Left ventricle myocardium inferior (tissue), 1 donor: ENCODE measurements around the gene ZNF425. TPM values are rescaled to one million over a fixed set of nuclear protein-coding genes. Genes with fewer than 3 reads are reported as not detected.

Experiments
- DNase-seq: peaks from one replicate; pipeline ENCODE4 v3.0.0-alpha.2; 2020
- H3K27ac ChIP-seq: fragments of 200-600 bp; replicated peaks from 2 replicates; pipeline ENCODE4 v1.8.0; 2021
- H3K27me3 ChIP-seq: fragments of 200-600 bp; 2 replicates; pipeline ENCODE4 v1.8.0; 2021; ENCODE audit warnings: low read depth
- H3K36me3 ChIP-seq: fragments of 200-600 bp; 2 replicates; pipeline ENCODE4 v1.8.0; 2021
- H3K4me1 ChIP-seq: fragments of 200-600 bp; 2 replicates; pipeline ENCODE4 v1.8.0; 2021
- H3K4me3 ChIP-seq: fragments of 200-600 bp; 2 replicates; pipeline ENCODE4 v1.8.0; 2021; ENCODE audit warnings: mild to moderate bottlenecking, moderate library complexity
- H3K9me3 ChIP-seq: fragments of 200-600 bp; replicated peaks from 2 replicates; pipeline ENCODE4 v1.8.0; 2021
- intact Hi-C: fragments of 100-400 bp; cut with micrococcal nuclease; formaldehyde crosslinking; loops from one replicate; pipeline ENCODE4 v1.11.0; 2022
- total RNA-seq: library from RNA; stranded (reverse); fragmentation: NEBNext Ultra II Directional; extraction: Animal tissue kit (Norgen Biotek cat#: 25700); gene quantifications from one replicate; pipeline ENCODE4 v1.2.1, GENCODE V29; 2021
- TF ChIP-seq, protein P1 (sequence below): fragments of 200-600 bp; IDR thresholded peaks from 2 replicates; pipeline ENCODE4 v1.8.0; 2021; ENCODE audit warnings: antibody characterized with exemption, mild to moderate bottlenecking, borderline replicate concordance
- donor health status: DM: no; HTN: yes; CAD: no; lungs with severe emphysema.

Gene ZNF425
- total RNA-seq, 1 donor from 2014 or later: 0.58 TPM

DNA sequence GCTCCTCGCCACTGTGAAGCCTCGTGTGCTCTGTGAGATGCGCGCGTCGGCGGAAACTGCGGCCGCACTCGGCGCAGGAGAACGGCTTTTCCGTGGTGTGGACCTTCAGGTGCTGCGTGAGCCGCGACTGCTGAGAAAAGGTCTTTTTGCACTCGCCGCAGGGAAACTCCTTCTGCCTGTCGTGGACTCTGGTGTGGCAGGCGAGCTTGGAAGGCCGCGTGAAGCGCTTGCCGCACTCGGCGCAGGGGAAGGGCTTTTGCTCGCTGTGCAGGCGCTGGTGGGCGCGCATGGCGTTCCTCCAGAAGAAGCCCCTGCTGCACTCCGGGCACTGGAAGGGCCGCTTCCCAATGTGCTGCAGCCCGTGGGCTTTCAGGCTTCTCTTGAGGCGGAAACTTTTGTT, 21.9 kb downstream of the ZNF425 start:
- Histone ChIP-seq H3K36me3 (peaks cover 4% of the 10 kb centered on the region), H3K27ac (no peak overlapping the region), H3K4me3 (no peak overlapping the region), H3K27me3 (no peaks in the 10 kb centered on the region), H3K9me3 (no peaks in the 10 kb centered on the region), H3K4me1 (no peaks in the 10 kb centered on the region)
- DNase-seq: no peak
- intact Hi-C loops: no loop called here
- TF ChIP-seq, protein P1, sequence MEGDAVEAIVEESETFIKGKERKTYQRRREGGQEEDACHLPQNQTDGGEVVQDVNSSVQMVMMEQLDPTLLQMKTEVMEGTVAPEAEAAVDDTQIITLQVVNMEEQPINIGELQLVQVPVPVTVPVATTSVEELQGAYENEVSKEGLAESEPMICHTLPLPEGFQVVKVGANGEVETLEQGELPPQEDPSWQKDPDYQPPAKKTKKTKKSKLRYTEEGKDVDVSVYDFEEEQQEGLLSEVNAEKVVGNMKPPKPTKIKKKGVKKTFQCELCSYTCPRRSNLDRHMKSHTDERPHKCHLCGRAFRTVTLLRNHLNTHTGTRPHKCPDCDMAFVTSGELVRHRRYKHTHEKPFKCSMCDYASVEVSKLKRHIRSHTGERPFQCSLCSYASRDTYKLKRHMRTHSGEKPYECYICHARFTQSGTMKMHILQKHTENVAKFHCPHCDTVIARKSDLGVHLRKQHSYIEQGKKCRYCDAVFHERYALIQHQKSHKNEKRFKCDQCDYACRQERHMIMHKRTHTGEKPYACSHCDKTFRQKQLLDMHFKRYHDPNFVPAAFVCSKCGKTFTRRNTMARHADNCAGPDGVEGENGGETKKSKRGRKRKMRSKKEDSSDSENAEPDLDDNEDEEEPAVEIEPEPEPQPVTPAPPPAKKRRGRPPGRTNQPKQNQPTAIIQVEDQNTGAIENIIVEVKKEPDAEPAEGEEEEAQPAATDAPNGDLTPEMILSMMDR: no peak

DNA sequence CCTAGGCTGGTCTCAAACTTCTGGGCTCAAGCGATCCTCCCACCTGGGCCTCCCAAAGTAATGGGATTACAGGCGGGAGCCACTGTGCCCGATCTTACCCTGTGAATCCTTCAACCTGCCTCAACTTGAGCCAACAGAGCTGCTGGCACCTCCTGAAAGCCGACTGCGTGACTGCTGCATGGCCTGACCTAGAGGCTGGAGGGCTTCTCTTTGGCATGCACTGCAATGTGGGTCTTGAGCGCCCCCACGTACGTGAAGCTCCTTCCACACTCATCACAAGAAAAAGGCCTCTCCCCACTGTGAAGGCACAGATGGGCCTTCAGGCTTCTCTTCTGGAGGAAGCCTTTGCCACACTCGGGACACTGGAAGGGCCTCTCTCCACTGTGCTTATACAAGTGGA, 22.7 kb downstream of the ZNF425 start:
- TF ChIP-seq, protein P1: no peak
- no peak overlapping the region for H3K4me3 ChIP-seq
- no peak for DNase-seq
- no peaks in the 10 kb centered on the region for H3K4me1 ChIP-seq
- intact Hi-C loops: no loop called here
- no peak overlapping the region for H3K27ac ChIP-seq
- H3K27me3 ChIP-seq: no peaks in the 10 kb centered on the region
- no peaks in the 10 kb centered on the region for H3K9me3 ChIP-seq
- H3K36me3 ChIP-seq: peaks cover 4% of the 10 kb centered on the region

DNA sequence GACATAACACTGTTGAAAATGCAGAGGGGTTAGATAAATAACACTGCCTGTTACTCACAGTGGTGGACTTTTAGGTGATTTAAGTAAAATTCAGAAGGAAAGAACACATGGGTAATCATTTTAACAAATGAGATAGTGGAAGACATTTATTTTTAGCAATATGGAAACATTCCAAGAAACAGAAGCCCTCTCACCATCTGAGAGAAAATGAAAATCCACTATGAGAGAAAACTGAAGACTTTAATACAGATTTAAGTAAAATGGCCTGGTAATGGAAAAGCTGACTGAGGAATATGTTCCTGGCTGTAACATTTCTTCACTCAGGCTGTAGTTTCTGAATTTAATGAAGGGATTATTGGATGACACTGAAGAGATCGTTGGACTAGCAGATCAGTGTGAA, 23.5 kb downstream of the ZNF425 start:
- Histone ChIP-seq H3K4me3 (no peak overlapping the region), H3K9me3 (no peaks in the 10 kb centered on the region), H3K36me3 (peaks cover 4% of the 10 kb centered on the region), H3K4me1 (no peaks in the 10 kb centered on the region), H3K27ac (no peak overlapping the region), H3K27me3 (no peaks in the 10 kb centered on the region)
- no peak for DNase-seq
- TF ChIP-seq, protein P1: no peak
- intact Hi-C loops: no loop called here

DNA sequence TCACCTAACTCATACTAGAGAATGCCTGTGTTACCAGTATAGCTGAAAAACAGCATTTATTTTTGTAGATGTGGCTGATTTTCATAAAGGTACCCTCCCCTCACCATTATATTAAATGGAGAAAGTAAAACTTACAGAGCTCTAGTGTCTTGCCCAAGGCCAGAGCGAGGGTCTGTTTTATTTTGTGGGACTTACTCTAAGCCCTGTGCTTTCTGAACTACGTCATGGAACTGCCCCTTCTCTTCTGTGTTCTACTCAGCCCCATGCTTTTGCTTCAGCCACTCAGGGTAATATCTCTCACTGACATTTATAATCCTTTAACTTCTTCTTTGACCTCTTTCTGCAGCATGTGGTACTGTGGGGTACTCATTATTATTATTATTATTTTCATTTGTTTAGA, 25.3 kb downstream of the ZNF425 start:
- TF ChIP-seq, protein P1: no peak
- no peaks in the 10 kb centered on the region for H3K4me1 ChIP-seq
- peaks cover 4% of the 10 kb centered on the region for H3K36me3 ChIP-seq
- H3K27me3 ChIP-seq: no peaks in the 10 kb centered on the region
- no peak overlapping the region for H3K27ac ChIP-seq
- no peak overlapping the region for H3K4me3 ChIP-seq
- DNase-seq: no peak
- no peaks in the 10 kb centered on the region for H3K9me3 ChIP-seq
- intact Hi-C loops: no loop called here

DNA sequence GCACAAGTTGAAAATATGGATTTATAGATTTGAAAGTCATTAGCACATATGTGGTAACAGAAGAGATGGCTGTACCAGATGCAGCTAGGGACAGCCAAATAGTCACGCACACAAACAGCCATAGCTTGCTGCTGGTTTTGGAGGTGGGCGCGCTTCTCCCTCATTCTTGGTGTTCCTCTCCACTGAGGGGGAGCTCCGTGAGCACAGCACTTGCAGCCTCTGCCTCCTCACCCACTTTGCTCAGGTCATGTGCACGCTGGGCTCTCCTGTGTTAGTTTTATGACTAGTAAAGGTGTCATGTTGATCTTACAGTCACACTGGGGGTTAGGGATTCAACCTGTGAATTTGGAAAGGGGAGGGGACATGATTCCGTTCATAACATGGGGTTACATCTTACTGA, 27.1 kb downstream of the ZNF425 start:
- no peaks in the 10 kb centered on the region for H3K36me3 ChIP-seq
- no peak overlapping the region for H3K27ac ChIP-seq
- H3K9me3 ChIP-seq: no peaks in the 10 kb centered on the region
- H3K27me3 ChIP-seq: no peaks in the 10 kb centered on the region
- no peak overlapping the region for H3K4me3 ChIP-seq
- TF ChIP-seq, protein P1: no peak
- intact Hi-C loops: loop anchor here (10.0 kb wide), 1 partner anchor 94 kb away; no protein-coding TSS in a partner anchor
- DNase-seq: no peak
- H3K4me1 ChIP-seq: no peaks in the 10 kb centered on the region

DNA sequence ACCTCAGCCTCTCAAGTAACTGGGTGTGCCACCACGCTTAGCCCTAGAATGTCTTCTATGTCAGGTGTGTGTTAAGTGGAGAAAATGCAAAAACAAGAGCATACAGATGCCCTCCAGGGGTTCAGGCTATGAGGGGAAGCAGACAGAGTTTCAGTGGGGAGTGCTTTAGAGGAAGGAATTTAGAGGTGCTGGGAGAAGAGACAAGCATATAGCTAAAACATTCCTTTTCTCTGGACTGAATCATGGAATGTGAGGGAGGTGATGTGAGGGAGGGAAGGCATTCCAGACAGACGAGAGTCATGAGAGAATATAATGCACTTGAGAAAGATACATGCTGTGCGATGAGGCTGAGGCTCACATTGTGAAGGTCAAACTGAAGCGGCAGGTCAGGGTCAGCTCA, 29.0 kb downstream of the ZNF425 start:
- no peaks in the 10 kb centered on the region for H3K9me3 ChIP-seq
- DNase-seq: no peak
- intact Hi-C loops: loop anchor here (10.0 kb wide), 1 partner anchor 92 kb away; no protein-coding TSS in a partner anchor
- H3K4me1 ChIP-seq: peaks cover 2% of the 10 kb centered on the region
- no peaks in the 10 kb centered on the region for H3K27me3 ChIP-seq
- no peak overlapping the region for H3K27ac ChIP-seq
- TF ChIP-seq, protein P1: no peak
- no peak overlapping the region for H3K4me3 ChIP-seq
- H3K36me3 ChIP-seq: no peaks in the 10 kb centered on the region
